MCF 10A (cell line): ENCODE measurements around the gene GDI1. TPM values are rescaled to one million over a fixed set of nuclear protein-coding genes. Genes with fewer than 3 reads are reported as not detected.
A peak's percentile ranks its signal among the peaks of the same experiment; 100 is the strongest.

Source experiments
- BruUV-seq: library from RNA; stranded (reverse); fragments of 400-500 nt; replicated peaks from 2 replicates; lab custom pipeline; 2021; lab: Mats Ljungman, UMichigan
- CTCF ChIA-PET: fragments of 300-600 bp; sonication (Branson Sonifier 250); formaldehyde crosslinking; extraction: SDS; loops from one replicate; lab custom pipeline; 2021; ENCODE audit warnings: antibody characterized with exemption, inconsistent platforms; lab: Yijun Ruan, JAX
- POLR2A ChIA-PET: fragments of 300-600, 350-650 bp; sonication (Branson Sonifier 250); formaldehyde crosslinking; extraction: SDS; loops from one replicate; lab custom pipeline; 2020; ENCODE audit warnings: antibody characterized with exemption, inconsistent platforms; lab: Yijun Ruan, JAX
- DNase-seq: peaks from one replicate; pipeline ENCODE4 v3.0.0-alpha.2; 2018; ENCODE audit not compliant: unreplicated experiment
- H3K27ac Mint-ChIP-seq: one replicate; pipeline ENCODE4 v1.8.0; 2022; ENCODE audit warnings: mild to moderate bottlenecking, low read depth, mixed read lengths; ENCODE audit not compliant: unreplicated experiment
- H3K27me3 Mint-ChIP-seq: one replicate; pipeline ENCODE4 v1.8.0; 2022; ENCODE audit warnings: mixed read lengths; ENCODE audit not compliant: insufficient read depth, unreplicated experiment
- H3K36me3 Mint-ChIP-seq: one replicate; pipeline ENCODE4 v1.8.0; 2022; ENCODE audit warnings: mild to moderate bottlenecking, moderate library complexity, mixed read lengths; ENCODE audit not compliant: insufficient read depth, unreplicated experiment
- H3K4me1 Mint-ChIP-seq: one replicate; pipeline ENCODE4 v1.8.0; 2022; ENCODE audit warnings: mixed read lengths; ENCODE audit not compliant: insufficient read depth, unreplicated experiment
- H3K4me3 Mint-ChIP-seq: one replicate; pipeline ENCODE4 v1.8.0; 2022; ENCODE audit warnings: mild to moderate bottlenecking, moderate library complexity, mixed read lengths; ENCODE audit not compliant: unreplicated experiment
- H3K9me3 Mint-ChIP-seq: one replicate; pipeline ENCODE4 v1.8.0; 2022; ENCODE audit warnings: mixed read lengths; ENCODE audit not compliant: unreplicated experiment
- intact Hi-C: fragments of 100-400 bp; cut with micrococcal nuclease; formaldehyde crosslinking; loops from 2 replicates; pipeline ENCODE4 v1.14.1; 2022
- total RNA-seq: library from RNA; stranded (reverse); gene quantifications from 2 replicates; pipeline ENCODE4 v1.2.3, GENCODE V29; 2022
- TF ChIP-seq, protein P1 (sequence below): fragments of 200-600 bp; IDR thresholded peaks from one replicate; pipeline ENCODE4 v1.8.0; 2022; ENCODE audit warnings: antibody characterized with exemption, mild to moderate bottlenecking; ENCODE audit not compliant: unreplicated experiment

Gene GDI1
- total RNA-seq, 1 experiment from 2014 or later: 89.9 TPM

DNA sequence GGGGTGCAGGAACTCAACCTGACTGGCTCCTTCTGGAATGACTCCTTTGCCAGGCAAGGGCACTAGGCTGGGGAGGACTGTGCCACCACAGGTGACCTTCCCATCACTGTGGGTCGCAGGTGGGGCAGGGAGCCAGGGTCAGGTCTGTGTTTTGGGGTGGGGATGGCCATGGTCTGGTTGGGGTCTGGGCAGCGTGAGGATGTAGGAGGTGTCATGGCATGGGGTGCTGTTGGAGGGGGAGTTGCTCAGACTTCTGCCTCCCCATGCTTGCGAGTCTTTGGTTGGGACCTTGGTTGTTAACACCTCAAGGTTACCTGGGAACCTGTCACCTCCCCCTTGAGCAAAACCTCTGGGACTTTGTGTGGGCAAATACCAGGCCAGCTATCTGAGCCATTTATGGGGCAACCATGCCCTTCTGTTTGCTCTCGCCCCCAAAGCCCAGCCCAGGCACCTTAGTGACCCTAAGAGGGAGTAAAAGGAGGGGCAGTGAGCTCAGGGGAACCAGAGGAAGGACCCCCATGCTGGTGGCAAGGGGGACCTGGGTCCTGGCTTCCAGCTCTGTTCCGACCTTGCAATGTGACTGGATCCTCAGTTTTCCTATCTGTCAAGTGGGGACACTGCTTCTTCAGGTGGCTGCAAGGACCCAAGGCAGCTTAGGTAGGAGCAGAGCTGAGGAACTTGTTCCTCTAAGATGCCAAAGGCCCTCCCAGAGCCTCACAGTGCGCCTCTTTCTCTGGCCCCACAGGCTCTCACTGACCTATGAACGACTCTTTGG lies 2.4 kb upstream of the GDI1 start:
- intact Hi-C loops: no loop called here
- CTCF ChIA-PET: interaction anchor here (0.6 to 1.2 kb wide), 4 partner anchors 9 to 101 kb away, joined by 3 read pairs; no protein-coding TSS in a partner anchor

DNA sequence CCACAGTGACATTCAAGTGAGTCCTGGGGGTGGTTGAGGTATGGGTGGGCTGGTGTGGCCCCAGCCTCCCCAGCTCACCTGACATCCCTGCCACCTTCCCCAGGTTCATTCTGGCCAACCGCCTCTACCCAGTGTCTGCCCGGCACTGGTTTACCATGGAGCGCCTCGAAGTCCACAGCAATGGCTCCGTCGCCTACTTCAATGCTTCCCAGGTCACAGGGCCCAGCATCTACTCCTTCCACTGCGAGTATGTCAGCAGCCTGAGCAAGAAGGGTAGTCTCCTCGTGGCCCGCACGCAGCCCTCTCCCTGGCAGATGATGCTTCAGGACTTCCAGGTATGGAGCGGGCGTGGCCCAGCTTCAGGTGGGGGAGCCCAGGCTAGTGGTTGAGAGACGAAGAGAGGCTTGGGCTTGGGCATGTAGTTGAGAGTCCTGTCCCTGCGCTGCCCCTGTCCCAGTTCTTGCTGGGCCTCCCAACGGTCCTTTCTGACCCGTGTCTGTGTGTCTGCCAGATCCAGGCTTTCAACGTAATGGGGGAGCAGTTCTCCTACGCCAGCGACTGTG lies 1.7 kb upstream of the GDI1 start:
- ChIA-PET POLR2A (interaction anchor here (1.4 kb wide), 1 partner anchor 25 kb away, joined by 4 read pairs; no protein-coding TSS in a partner anchor), CTCF (interaction anchor here (0.6 to 1.2 kb wide), 3 partner anchors 62 to 100 kb away, joined by 3 read pairs; no protein-coding TSS in a partner anchor)
- no peaks in the 10 kb centered on the region for H3K4me1 Mint-ChIP-seq
- H3K27me3 Mint-ChIP-seq: peaks cover 24% of the 10 kb centered on the region
- H3K36me3 Mint-ChIP-seq: peaks cover 31% of the 10 kb centered on the region
- TF ChIP-seq, protein P1, sequence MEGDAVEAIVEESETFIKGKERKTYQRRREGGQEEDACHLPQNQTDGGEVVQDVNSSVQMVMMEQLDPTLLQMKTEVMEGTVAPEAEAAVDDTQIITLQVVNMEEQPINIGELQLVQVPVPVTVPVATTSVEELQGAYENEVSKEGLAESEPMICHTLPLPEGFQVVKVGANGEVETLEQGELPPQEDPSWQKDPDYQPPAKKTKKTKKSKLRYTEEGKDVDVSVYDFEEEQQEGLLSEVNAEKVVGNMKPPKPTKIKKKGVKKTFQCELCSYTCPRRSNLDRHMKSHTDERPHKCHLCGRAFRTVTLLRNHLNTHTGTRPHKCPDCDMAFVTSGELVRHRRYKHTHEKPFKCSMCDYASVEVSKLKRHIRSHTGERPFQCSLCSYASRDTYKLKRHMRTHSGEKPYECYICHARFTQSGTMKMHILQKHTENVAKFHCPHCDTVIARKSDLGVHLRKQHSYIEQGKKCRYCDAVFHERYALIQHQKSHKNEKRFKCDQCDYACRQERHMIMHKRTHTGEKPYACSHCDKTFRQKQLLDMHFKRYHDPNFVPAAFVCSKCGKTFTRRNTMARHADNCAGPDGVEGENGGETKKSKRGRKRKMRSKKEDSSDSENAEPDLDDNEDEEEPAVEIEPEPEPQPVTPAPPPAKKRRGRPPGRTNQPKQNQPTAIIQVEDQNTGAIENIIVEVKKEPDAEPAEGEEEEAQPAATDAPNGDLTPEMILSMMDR: no peak
- H3K9me3 Mint-ChIP-seq: no peaks in the 10 kb centered on the region
- DNase-seq: no peak
- intact Hi-C loops: no loop called here
- no TSS peak for BruUV-seq
- no peak overlapping the region for H3K4me3 Mint-ChIP-seq
- no peak overlapping the region for H3K27ac Mint-ChIP-seq

More for the DNA sequence above, 2.4 kb upstream of the GDI1 start:
- Mint-ChIP-seq H3K36me3 (peaks cover 31% of the 10 kb centered on the region), H3K27me3 (peaks cover 26% of the 10 kb centered on the region), H3K4me3 (no peak overlapping the region), H3K4me1 (no peaks in the 10 kb centered on the region), H3K9me3 (no peaks in the 10 kb centered on the region), H3K27ac (no peak overlapping the region)
- no peak for DNase-seq
- BruUV-seq: no TSS peak
- POLR2A ChIA-PET: interaction anchor here (0.7 to 1.4 kb wide), 2 partner anchors 10 to 25 kb away, joined by 3 to 4 read pairs; no protein-coding TSS in a partner anchor
- TF ChIP-seq, protein P1: no peak

DNA sequence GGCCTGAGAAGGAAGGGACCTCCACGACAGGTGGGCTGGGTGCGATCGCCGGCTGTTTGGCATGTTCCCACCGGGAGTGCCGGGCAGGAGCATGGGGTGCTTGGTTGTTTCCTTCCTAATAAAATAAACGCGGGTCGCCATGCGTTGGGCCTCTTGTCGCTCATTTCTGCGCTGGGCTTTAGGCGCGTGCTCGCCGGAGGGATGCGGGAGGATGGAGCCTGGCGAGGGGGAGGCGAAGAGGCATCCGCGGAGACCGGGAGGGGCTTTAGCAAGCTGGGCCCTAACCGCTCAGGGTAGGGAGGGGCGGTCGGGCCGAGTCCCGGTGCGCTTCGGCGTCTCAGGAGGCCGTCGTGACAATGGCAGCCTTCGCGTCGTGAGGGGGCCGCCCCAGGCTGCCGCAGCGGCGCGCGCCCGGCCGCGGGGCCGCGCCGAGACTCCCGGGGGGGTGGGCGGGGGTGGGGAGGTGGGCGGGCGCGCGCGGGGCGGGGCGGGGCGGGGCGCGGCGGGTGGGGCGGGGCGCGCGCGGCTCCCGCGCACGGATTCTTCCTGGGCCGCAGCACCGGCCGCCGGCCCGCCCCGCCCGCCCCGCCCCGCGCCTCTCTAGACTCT lies 476 bp upstream of the GDI1 start:
- POLR2A ChIA-PET: interaction anchor here (0.7 kb wide), 1 partner anchor 167 kb away, joined by 5 read pairs; no protein-coding TSS in a partner anchor
- Mint-ChIP-seq H3K27ac (no peak overlapping the region), H3K27me3 (peaks cover 12% of the 10 kb centered on the region), H3K4me1 (no peaks in the 10 kb centered on the region), H3K9me3 (no peaks in the 10 kb centered on the region), H3K36me3 (peaks cover 25% of the 10 kb centered on the region), H3K4me3 (peak overlapping the region; percentile 76)
- no peak for DNase-seq
- CTCF ChIA-PET: no interaction called here
- intact Hi-C loops: no loop called here
- BruUV-seq: no TSS peak
- TF ChIP-seq, protein P1: no peak
